Measurements from ENCODE around the gene FAM120A.

Gene FAM120A

DNA sequence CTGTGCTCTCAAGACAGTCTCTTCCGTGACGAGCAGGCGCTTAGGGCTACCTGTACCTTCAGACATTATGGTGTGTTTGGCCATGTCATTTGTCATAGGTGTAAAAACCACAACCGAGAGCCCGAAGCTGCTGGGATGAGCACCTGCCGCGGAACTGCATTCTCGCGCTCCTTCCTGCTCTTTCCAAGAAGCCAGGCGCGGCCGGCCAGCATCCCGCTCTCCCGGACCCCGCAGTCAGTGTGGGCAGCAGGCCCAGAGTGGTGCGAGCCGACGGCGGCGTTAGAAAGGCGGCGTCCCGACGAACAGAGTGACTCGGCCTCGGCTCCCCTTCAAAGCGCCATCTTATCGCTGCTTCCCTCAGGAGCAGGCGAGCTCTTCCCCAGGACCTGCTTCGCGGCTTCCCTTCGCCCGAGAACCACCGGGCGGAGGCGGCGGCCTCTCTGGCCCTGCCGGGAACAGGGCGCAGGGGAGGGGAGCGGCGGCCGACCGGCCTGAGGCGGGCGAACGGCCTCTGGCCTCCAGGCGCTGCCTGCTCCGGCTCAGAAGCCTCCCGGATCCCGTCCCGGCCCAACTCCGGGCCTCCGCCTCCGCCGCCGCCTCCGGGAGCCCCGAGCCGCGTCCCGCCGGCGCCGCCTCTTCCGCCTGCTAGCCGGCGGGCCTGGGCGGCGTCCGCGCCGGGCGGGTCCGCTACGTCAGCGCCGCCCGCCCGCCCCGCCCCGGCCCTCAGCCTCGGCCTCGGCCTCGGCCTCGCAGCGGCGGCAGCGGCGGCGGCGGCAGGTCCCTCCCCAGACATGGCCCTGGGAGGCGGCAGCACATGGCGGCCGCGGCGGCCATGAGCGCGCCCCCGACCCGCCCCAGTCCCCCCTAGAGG lies at the start of gene FAM120A:
Gene FAM120A (plus strand): TSS at position 741 of the 871 bp plus-strand sequence. CDS start 231 bp downstream, outside the sequence.
- peak within 1 kb of the TSS; percentile 92 for H3K4me3 Mint-ChIP-seq
- H3K4me1 Mint-ChIP-seq, result peaks cover 43% of the 10 kb centered on the region
- peak within 1 kb of the TSS; percentile 92 for H3K27ac Mint-ChIP-seq
- no peaks in the 10 kb centered on the region for H3K27me3 Mint-ChIP-seq
- peaks cover 9% of the 10 kb centered on the region for H3K36me3 Mint-ChIP-seq
- H3K9me3 Mint-ChIP-seq, result no peaks in the 10 kb centered on the region

GRCh38 chr9:93406371-93406770 lies 45.1 kb upstream of the FAM120A start:
- Mint-ChIP-seq H3K27me3 (peaks cover 3% of the 10 kb centered on the region), H3K4me3 (no peak overlapping the region), H3K36me3 (no peaks in the 10 kb centered on the region), H3K4me1 (no peaks in the 10 kb centered on the region), H3K27ac (no peak overlapping the region), H3K9me3 (no peaks in the 10 kb centered on the region)

DNA sequence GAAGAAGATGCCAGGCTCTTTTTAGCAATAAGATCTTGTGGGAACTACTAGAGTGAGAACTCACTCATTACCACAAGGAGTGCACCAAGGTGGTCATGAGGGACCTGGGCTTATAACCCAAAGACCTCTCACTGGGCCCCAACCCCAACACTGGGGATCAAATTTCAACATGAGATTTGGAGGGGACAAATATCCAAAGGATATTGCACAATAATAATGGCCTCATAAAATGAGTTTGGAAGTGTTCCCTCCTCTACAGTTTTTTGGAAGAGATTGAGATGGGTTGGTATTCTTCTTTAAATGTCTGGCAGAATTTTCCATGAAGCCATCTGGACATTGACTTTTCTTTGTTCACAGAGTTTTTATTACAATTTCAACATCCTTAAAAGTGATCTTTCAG lies 38.0 kb upstream of the FAM120A start:
- Mint-ChIP-seq H3K9me3 (peaks cover 8% of the 10 kb centered on the region), H3K27ac (no peak overlapping the region), H3K4me1 (peaks cover 5% of the 10 kb centered on the region), H3K4me3 (no peak overlapping the region), H3K27me3 (peaks cover 4% of the 10 kb centered on the region), H3K36me3 (peaks cover 5% of the 10 kb centered on the region)

DNA sequence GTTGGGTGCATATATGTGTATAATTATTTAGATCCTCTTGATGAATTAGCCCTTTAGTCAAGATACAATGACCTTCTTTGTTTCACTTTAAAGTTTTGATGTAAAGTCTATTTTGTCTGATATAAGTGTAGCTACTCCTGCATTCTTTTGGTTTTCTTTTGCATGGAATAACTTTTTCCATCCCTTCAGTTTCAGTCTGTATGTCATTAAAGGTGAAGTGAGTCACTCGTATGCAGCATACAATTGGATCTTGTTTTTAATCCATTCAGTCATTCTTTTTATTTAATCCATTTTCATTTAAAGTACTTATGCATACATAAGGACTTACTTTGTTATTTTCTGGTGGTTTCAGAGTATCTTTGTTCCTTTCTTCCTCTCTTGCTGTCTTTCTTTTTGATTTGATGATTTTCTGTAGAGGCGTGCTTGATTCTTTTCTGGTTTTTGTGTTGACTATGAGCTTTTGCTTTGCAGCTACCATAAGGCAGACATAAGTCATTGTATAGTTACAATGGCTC lies 36.3 kb upstream of the FAM120A start:
- peaks cover 9% of the 10 kb centered on the region for H3K36me3 Mint-ChIP-seq
- no peak overlapping the region for H3K4me3 Mint-ChIP-seq
- H3K27ac Mint-ChIP-seq, result peak overlapping the region; percentile 13
- peaks cover 6% of the 10 kb centered on the region for H3K27me3 Mint-ChIP-seq
- H3K4me1 Mint-ChIP-seq, result peaks cover 5% of the 10 kb centered on the region
- peaks cover 15% of the 10 kb centered on the region for H3K9me3 Mint-ChIP-seq

- peaks cover 3% of the 10 kb centered on the region for H3K27me3 Mint-ChIP-seq
- H3K27ac Mint-ChIP-seq, result no peak overlapping the region
- no peak overlapping the region for H3K4me3 Mint-ChIP-seq
- H3K4me1 Mint-ChIP-seq, result peaks cover 5% of the 10 kb centered on the region
- peaks cover 9% of the 10 kb centered on the region for H3K36me3 Mint-ChIP-seq
- H3K9me3 Mint-ChIP-seq, result peaks cover 15% of the 10 kb centered on the region
Measured at GRCh38 chr9:93416530-93417235, 34.8 kb upstream of the FAM120A start.

DNA sequence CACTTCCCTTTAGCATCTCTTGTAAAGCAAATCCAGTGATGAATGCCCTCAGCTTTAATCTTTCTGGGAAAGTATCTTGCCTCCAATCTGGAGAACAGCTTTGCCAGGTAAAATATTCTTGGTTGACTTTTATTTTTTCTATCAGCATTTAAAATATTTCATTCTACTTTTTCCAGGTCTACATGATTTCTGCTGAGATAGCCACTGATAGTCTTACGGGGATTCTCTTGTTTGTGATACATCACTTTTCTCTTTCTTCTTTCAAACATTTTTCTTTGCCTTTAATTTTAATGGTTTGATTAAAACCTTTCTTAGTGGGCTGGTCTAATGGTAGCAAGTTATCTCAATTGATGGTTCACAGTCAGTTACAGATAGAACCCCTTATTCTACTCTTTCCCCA lies 33.9 kb upstream of the FAM120A start:
- peaks cover 5% of the 10 kb centered on the region for H3K4me1 Mint-ChIP-seq
- peaks cover 15% of the 10 kb centered on the region for H3K9me3 Mint-ChIP-seq
- peaks cover 2% of the 10 kb centered on the region for H3K27me3 Mint-ChIP-seq
- H3K36me3 Mint-ChIP-seq, result peaks cover 9% of the 10 kb centered on the region
- H3K4me3 Mint-ChIP-seq, result no peak overlapping the region
- H3K27ac Mint-ChIP-seq, result no peak overlapping the region

GRCh38 chr9:93419023-93419422 lies 32.5 kb upstream of the FAM120A start:
- Mint-ChIP-seq H3K4me1 (peaks cover 5% of the 10 kb centered on the region), H3K9me3 (peaks cover 7% of the 10 kb centered on the region), H3K36me3 (peaks cover 9% of the 10 kb centered on the region), H3K27ac (no peak overlapping the region), H3K4me3 (no peak overlapping the region), H3K27me3 (peaks cover 7% of the 10 kb centered on the region)

GRCh38 chr9:93422977-93423616 lies 28.4 kb upstream of the FAM120A start:
- no peaks in the 10 kb centered on the region for H3K4me1 Mint-ChIP-seq
- peaks cover 4% of the 10 kb centered on the region for H3K36me3 Mint-ChIP-seq
- H3K27me3 Mint-ChIP-seq, result peaks cover 10% of the 10 kb centered on the region
- no peak overlapping the region for H3K27ac Mint-ChIP-seq
- H3K4me3 Mint-ChIP-seq, result no peak overlapping the region
- H3K9me3 Mint-ChIP-seq, result peaks cover 7% of the 10 kb centered on the region

DNA sequence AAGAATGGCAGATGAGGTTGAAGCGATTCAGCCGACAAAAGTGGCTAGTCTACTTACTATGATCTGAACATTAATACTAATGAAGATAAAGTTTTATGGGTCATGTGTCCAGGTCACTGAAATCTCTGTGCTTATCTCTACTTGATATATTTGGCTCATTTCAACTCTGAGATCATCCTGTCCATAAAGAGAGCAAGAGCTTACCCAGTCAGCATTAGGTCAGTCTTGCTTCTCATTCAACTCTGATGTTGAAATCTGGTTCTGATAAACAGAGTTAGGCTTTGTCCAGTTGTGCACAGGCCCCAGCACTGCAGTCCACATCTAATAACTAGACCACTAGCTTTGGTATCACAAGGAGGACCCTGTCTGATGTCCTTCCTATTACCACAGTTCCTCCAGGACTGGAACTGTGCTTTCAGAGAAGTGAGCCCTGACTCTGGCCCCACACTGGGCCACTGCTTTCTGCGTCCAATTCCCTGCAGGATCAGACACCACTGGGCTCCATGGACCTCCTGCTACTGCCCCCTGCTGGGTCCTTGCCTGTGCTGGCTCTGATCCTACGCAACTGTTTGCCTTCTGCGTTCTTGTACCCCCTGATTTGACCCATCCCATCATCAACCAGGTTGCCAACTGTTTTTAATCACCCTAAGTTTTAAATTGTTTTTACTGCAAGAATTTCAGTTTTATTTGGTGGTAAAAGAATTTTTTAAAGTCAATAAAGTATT lies 23.7 kb upstream of the FAM120A start:
- Mint-ChIP-seq H3K4me3 (no peak overlapping the region), H3K9me3 (no peaks in the 10 kb centered on the region), H3K27ac (no peak overlapping the region), H3K27me3 (peaks cover 8% of the 10 kb centered on the region), H3K36me3 (no peaks in the 10 kb centered on the region), H3K4me1 (peaks cover 7% of the 10 kb centered on the region)

GRCh38 chr9:93431539-93432105 lies 19.9 kb upstream of the FAM120A start:
- Mint-ChIP-seq H3K4me1 (peaks cover 7% of the 10 kb centered on the region), H3K4me3 (no peak overlapping the region), H3K27ac (no peak overlapping the region), H3K9me3 (no peaks in the 10 kb centered on the region), H3K36me3 (peaks cover 1% of the 10 kb centered on the region), H3K27me3 (peaks cover 3% of the 10 kb centered on the region)

DNA sequence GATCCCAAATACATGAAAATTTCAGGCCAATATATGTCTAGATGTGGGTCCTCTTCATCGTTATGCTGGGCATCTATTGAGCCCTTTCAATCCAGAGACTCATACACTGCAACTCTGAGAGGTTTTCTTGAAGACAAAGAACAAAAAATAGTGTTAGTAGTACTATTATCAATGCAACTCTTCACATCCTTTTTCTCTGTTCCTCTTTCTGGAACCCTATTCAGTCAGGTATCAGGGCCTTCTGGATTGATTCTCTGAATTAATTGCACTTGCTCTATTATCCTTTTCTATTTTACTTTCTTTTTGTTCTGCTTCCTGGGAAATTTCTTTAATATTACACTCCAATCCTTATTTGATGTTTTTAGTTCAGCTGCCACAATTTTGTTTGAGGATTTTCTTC lies 18.5 kb upstream of the FAM120A start:
- Mint-ChIP-seq H3K4me3 (no peak overlapping the region), H3K9me3 (no peaks in the 10 kb centered on the region), H3K36me3 (peaks cover 4% of the 10 kb centered on the region), H3K27ac (no peak overlapping the region), H3K27me3 (no peaks in the 10 kb centered on the region), H3K4me1 (peaks cover 7% of the 10 kb centered on the region)

- H3K27me3 Mint-ChIP-seq, result no peaks in the 10 kb centered on the region
- H3K36me3 Mint-ChIP-seq, result peaks cover 4% of the 10 kb centered on the region
- no peak overlapping the region for H3K27ac Mint-ChIP-seq
- H3K9me3 Mint-ChIP-seq, result no peaks in the 10 kb centered on the region
- no peak overlapping the region for H3K4me3 Mint-ChIP-seq
- peaks cover 7% of the 10 kb centered on the region for H3K4me1 Mint-ChIP-seq
Measured at GRCh38 chr9:93434056-93434455, 17.4 kb upstream of the FAM120A start.

DNA sequence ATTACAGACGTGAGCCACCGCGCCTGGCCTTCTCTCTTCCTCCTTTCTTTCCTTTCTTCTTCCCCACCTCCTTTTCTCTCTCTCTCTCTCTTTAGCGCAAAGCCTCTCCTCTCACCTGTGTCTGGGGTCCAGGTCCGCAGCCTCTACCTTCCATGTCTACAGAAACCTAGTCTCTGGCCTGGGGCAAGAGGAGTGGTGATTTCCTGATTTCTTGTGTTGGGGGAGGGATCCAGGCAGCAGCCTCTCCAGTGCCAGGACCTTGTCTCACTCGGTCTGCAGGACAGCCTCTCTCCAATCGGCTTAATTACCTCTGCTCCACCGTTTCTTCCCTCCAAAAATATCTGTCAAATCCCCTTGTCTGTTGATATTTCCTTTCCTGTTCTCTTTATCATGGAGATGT lies 16.1 kb upstream of the FAM120A start:
- Mint-ChIP-seq H3K27me3 (no peaks in the 10 kb centered on the region), H3K4me1 (peaks cover 7% of the 10 kb centered on the region), H3K4me3 (no peak overlapping the region), H3K9me3 (no peaks in the 10 kb centered on the region), H3K36me3 (peaks cover 4% of the 10 kb centered on the region), H3K27ac (no peak overlapping the region)

- H3K27me3 Mint-ChIP-seq, result no peaks in the 10 kb centered on the region
- H3K27ac Mint-ChIP-seq, result no peak overlapping the region
- H3K4me1 Mint-ChIP-seq, result peaks cover 7% of the 10 kb centered on the region
- H3K4me3 Mint-ChIP-seq, result no peak overlapping the region
- H3K36me3 Mint-ChIP-seq, result peaks cover 4% of the 10 kb centered on the region
- H3K9me3 Mint-ChIP-seq, result no peaks in the 10 kb centered on the region
Measured at GRCh38 chr9:93436218-93436617, 15.3 kb upstream of the FAM120A start.

All from activated naive CD4-positive, alpha-beta T cell treated with anti-CD3 and anti-CD28 coated beads, Interleukin-2, amount 50 U/mL, for 24 hours (primary cell).